Naive thymus-derived CD8-positive, alpha-beta T cell (primary cell): ENCODE results near the gene TMEM164. TPM values are rescaled to one million over a fixed set of nuclear protein-coding genes. Genes with fewer than 3 reads are reported as not detected.
A peak's percentile ranks its signal among the peaks of the same experiment; 100 is the strongest.

Experiments used
- ATAC-seq, 2 donors: fragments of 150-1000 bp; cut with Tn5 transposase in 1 of 2; sonication (Bioruptor Pico), chemical (Tn5 transposase) in 1 of 2; 1 replicate in 1 of 2; 2 replicates in 1 of 2; pipeline ENCODE4 v1.10.0; 2021; ENCODE audit warnings: mild to moderate bottlenecking in 2 of 2, moderate library complexity in 2 of 2
- POLR2A ChIA-PET: fragments of 350-600 bp; sonication (Branson Sonifier 250); formaldehyde crosslinking; loops from one replicate; lab custom pipeline; 2021; ENCODE audit warnings: antibody characterized with exemption; lab: Charles Lee
- DNase-seq, 10 donors: peaks; one replicate each; pipeline versions ENCODE4 v3.0.0 to v3.0.0-alpha.2; 2020 to 2022
- H3K27ac Mint-ChIP-seq, 10 donors: one replicate each; pipeline ENCODE4 v1.8.0; 2020 to 2022; ENCODE audit warnings: mild to moderate bottlenecking in 10 of 10, mixed read lengths in 10 of 10, moderate library complexity in 4 of 10, inconsistent platforms in 1 of 10
- H3K27me3 Mint-ChIP-seq, 5 donors: one replicate each; pipeline ENCODE4 v1.8.0; 2021 to 2022; ENCODE audit warnings: mixed read lengths in 5 of 5
- H3K36me3 Mint-ChIP-seq, 3 donors: one replicate each; pipeline ENCODE4 v1.8.0; 2020 to 2022; ENCODE audit warnings: mixed read lengths in 3 of 3, mild to moderate bottlenecking in 2 of 3, inconsistent platforms in 1 of 3
- H3K4me1 Mint-ChIP-seq, 4 donors: one replicate each; pipeline ENCODE4 v1.8.0; 2021 to 2022; ENCODE audit warnings: mixed read lengths in 4 of 4
- H3K4me3 Mint-ChIP-seq, 10 donors: one replicate each; pipeline ENCODE4 v1.8.0; 2020 to 2022; ENCODE audit warnings: mild to moderate bottlenecking in 10 of 10, mixed read lengths in 10 of 10, moderate library complexity in 6 of 10, inconsistent platforms in 1 of 10
- H3K9me3 Mint-ChIP-seq, 9 donors: one replicate each; pipeline ENCODE4 v1.8.0; 2020 to 2022; ENCODE audit warnings: mixed read lengths in 9 of 9, mild to moderate bottlenecking in 3 of 9, inconsistent platforms in 1 of 9, moderate library complexity in 1 of 9
- polyA plus RNA-seq, 3 donors: library from polyadenylated mRNA; unstranded; fragments of 300-500 nt; fragmentation: Illumina TruSeq; gene quantifications; one replicate each; pipeline ENCODE4 v1.2.3, GENCODE V29; 2021
- total RNA-seq, 8 experiments: library from RNA in 2 of 8; stranded (reverse) in 2 of 8; gene quantifications; one replicate each; pipeline ENCODE4 v1.2.3 and lab custom pipeline; 2021 to 2026

The TMEM164 gene
- total and polyA plus RNA-seq, 5 experiments from 2014 or later: 0.66 to 18.3 (median 1.4) TPM

DNA sequence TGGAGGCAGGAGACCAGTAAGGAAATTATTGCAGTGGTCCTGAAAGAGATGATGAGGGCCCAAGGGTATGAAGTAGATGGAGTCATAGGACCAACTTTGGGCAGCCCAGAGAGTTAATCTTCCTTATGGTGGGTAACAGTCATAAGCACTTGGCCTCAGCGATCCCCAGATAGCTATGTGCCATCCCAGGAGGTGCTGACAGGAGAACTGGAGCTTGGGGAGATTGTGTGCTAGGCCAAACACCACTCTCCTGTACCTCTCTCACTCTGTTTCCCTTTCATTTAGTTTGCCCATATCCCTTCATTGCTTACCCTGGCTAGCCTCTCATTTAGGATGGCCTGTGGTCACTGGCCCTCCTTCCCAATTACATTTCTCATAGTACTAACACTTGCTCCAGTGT is 60.0 kb downstream of the TMEM164 start:
- POLR2A ChIA-PET: no interaction called here
- peaks cover 0 to 21% (median 7%) of the 10 kb centered on the region in 3 donors for H3K36me3 Mint-ChIP-seq
- H3K4me1 Mint-ChIP-seq: peaks cover 6 to 13% (median 9%) of the 10 kb centered on the region in 4 donors
- ATAC-seq: no peak
- H3K9me3 Mint-ChIP-seq: no peaks in the 10 kb centered on the region
- peak overlapping the region in 3 of 10 donors; percentile 18 to 69 (median 22) for H3K27ac Mint-ChIP-seq
- DNase-seq: no peak
- H3K27me3 Mint-ChIP-seq: no peaks in the 10 kb centered on the region
- H3K4me3 Mint-ChIP-seq: no peak overlapping the region

DNA sequence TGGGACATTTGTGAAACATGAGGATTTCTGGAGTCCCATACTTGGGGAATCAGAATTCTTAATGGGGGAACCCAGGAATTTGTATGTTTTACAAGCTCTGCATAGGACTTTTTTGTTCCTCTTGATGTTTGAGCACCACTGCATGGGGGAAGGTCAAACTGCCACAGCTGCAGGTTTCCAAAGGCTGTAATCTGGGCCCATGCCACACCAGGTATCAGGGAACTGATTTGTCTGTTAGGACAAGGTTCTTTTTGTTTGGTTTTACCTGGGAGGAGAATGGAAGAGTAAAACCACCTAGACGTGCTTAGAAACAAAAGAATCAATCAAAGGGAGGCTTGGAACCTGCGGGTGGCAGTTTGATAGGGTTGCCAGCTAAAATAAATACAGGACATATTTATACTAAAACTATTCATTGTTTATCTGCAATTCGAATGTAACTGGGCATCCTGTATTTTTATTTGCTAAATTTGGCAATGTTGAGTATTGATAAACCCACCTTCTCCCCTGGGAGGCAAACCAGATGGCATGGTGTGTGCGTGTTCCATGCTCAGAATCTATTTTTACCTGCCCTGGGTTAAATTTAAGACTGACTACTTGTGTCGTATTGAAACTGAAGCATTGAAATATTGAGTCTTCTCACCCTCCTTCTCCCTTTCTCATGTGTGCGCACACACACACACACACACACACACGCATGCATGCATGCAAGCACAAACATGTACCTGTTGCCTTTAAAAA is 63.7 kb downstream of the TMEM164 start:
- Mint-ChIP-seq H3K4me1 (peaks cover 6 to 13% (median 7%) of the 10 kb centered on the region in 4 donors), H3K27ac (peak overlapping the region in 1 of 10 donors; percentile 79), H3K9me3 (no peaks in the 10 kb centered on the region), H3K27me3 (no peaks in the 10 kb centered on the region), H3K36me3 (peaks cover 0 to 34% (median 6%) of the 10 kb centered on the region in 3 donors), H3K4me3 (no peak overlapping the region)
- DNase-seq: no peak
- no peak for ATAC-seq
- POLR2A ChIA-PET: no interaction called here

DNA sequence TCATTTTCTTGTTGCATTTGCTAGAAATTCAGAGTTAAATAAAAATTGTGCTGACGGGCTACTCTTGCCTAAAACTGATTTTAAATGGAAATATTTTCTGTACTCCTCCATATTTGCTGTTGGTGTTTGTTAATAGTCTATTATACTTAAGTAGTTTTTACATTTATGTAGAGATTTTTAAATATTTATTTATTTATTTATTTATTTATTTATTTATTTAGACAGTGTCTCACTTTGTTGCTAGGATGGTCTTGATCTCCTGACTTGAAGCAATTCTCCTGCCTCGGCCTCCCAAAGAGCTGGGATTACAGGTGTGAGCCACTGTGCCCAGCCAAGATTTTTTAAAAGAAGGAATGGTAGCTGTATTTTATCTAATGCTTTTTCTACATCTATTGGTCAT is 68.1 kb downstream of the TMEM164 start:
- Mint-ChIP-seq H3K9me3 (peaks cover 0 to 8% (median 0%) of the 10 kb centered on the region in 9 donors), H3K36me3 (peaks cover 5 to 54% (median 30%) of the 10 kb centered on the region in 3 donors), H3K27ac (no peak overlapping the region), H3K4me3 (no peak overlapping the region), H3K27me3 (no peaks in the 10 kb centered on the region), H3K4me1 (peaks cover 0 to 2% (median under 1%) of the 10 kb centered on the region in 4 donors)
- ATAC-seq (no peak), DNase-seq (no peak)
- POLR2A ChIA-PET: no interaction called here

DNA sequence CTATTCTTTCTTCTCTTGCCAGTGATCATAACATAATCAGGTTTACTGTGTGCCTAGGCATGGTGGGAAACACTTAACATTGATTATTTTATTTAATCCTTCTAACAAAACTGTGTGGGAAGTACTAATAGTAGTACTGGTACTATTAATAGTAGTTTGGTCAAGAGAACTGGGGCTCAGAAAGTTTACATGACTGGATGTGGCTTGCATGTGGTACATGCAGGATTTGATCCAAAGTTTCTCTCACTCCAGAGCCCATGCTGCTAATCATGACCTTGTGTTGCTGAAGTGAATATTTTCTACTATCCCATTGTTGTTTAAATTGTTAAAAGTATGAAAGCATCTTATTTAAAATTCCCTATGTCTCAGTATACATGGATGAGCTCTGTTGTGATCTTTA is 78.4 kb downstream of the TMEM164 start:
- H3K27me3 Mint-ChIP-seq: no peaks in the 10 kb centered on the region
- peaks cover 4 to 12% (median 10%) of the 10 kb centered on the region in 4 donors for H3K4me1 Mint-ChIP-seq
- peaks cover 4 to 24% (median 7%) of the 10 kb centered on the region in 3 donors for H3K36me3 Mint-ChIP-seq

DNA sequence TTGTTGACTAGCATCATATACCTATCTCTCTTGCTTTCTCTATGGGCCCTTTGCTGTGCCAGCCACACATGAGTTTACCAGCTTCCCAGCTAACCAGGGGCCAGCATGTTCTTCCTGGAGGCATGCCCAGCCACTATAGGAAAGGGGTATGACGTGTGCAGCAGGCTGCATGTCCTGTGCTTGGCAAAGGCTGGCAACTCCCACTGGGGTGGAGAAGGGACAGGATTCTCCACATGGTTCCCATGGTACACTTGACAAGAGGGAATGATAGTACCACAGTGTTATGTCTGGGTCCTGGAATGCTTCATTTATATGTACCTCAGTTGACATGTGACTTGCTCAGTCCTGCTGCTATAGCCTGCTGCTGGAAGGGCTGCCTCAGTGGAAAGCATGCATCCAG is 78.8 kb downstream of the TMEM164 start:
- POLR2A ChIA-PET: no interaction called here

More for the DNA sequence above, 78.4 kb downstream of the TMEM164 start:
- Mint-ChIP-seq H3K4me3 (no peak overlapping the region), H3K9me3 (peaks cover 0 to 4% (median 0%) of the 10 kb centered on the region in 9 donors), H3K27ac (peak overlapping the region in 1 of 10 donors; percentile 57)
- ATAC-seq (no peak), DNase-seq (no peak)
- POLR2A ChIA-PET: no interaction called here

DNA sequence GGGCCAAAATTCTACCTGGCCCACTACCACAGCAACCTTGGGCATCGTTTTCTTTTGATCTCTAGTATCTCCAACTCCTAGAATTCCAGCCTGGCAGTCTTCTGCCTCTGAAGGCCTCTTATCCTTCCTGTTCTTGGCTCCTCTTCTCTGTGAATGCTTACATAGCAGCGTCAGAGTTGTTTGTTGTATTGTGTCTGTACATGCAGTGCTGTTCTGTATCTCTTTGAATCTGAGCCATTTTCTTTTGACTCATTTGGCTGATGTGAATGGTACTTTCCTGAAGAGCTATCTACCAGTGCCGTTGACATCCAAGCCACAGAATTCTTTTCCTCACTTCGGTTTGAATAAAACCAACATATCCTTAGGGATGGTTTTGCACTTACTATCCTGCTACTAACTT is 79.2 kb downstream of the TMEM164 start:
- Mint-ChIP-seq H3K27ac (no peak overlapping the region), H3K4me1 (peaks cover 7 to 18% (median 16%) of the 10 kb centered on the region in 4 donors), H3K4me3 (no peak overlapping the region), H3K36me3 (peaks cover 0 to 18% (median 3%) of the 10 kb centered on the region in 3 donors), H3K27me3 (no peaks in the 10 kb centered on the region), H3K9me3 (no peaks in the 10 kb centered on the region)
- POLR2A ChIA-PET: no interaction called here
- ATAC-seq (no peak), DNase-seq (no peak)

More for the DNA sequence above, 78.8 kb downstream of the TMEM164 start:
- H3K9me3 Mint-ChIP-seq: peaks cover 0 to under 1% (median 0%) of the 10 kb centered on the region in 9 donors
- no peak for DNase-seq
- peaks cover under 1 to 21% (median 3%) of the 10 kb centered on the region in 3 donors for H3K36me3 Mint-ChIP-seq
- H3K27me3 Mint-ChIP-seq: no peaks in the 10 kb centered on the region
- H3K27ac Mint-ChIP-seq: peak overlapping the region in 2 of 10 donors; percentile 40 to 57
- H3K4me1 Mint-ChIP-seq: peaks cover 7 to 14% (median 13%) of the 10 kb centered on the region in 4 donors
- no peak overlapping the region for H3K4me3 Mint-ChIP-seq
- no peak for ATAC-seq

DNA sequence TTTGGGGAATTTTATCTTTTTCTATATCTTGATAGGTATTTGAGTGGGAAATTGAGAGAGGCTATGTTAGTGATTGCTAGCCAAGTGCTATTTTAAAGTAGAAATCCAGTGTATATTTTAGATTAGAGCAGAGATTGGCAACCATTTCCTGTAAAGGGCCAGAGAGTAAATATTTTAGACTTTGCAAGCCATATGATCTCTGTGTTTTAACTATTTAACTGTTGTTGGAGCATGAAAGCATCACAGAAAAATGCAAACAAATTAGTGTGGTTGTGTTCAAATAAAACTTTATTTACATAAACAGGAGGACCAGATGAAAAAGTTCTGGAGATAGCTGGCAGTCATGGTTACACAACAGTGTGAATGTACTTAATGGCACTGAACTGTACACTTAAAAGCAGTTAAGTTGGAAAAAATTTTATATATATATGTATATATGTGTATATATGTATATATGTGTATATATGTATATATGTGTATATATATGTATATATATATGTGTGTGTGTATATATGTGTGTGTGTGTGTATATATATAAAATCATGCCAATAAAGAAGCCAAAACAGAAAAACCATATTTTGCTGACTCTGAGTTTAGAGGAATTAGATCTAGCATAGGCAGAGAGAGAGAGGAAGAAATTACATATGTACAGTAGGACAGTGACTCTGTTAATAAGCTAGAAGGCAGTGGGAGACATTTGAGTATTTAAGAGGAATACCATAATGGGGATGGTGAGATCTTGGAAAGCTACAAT is 83.4 kb downstream of the TMEM164 start:
- DNase-seq: no peak
- peaks cover 0 to 6% (median 1%) of the 10 kb centered on the region in 3 donors for H3K36me3 Mint-ChIP-seq
- no peaks in the 10 kb centered on the region for H3K9me3 Mint-ChIP-seq
- POLR2A ChIA-PET: no interaction called here
- H3K4me1 Mint-ChIP-seq: peaks cover 10 to 43% (median 36%) of the 10 kb centered on the region in 4 donors
- no peak overlapping the region for H3K4me3 Mint-ChIP-seq
- H3K27me3 Mint-ChIP-seq: no peaks in the 10 kb centered on the region
- ATAC-seq: no peak
- peak overlapping the region in 3 of 10 donors; percentile 36 to 49 (median 38) for H3K27ac Mint-ChIP-seq

DNA sequence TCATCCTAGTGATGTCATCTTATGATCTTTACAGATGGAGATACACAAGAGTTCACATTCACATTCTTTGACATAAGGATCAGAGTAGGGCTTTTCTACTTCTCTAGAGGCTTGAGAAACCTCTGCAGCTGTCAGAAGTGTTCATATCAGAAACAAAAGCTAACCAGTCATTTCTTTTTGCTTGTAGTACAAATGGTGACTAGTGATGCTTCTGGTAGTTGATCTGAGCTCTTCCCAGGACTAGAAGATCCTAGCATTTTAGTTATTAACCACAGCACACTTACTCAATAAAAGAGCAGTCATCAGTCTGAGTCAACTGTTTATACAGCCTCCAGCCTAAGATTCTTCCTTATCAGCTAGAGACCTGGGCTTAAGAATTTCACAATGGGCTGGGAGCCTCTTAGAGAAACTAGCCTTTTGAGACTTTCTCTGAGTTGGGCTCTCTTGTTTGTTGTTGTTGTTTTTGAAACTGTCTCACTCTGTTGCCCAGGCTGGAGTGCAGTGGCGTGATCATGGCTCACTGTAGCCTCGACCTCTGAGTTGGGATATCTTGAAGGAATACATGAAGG is 84.1 kb downstream of the TMEM164 start:
- Mint-ChIP-seq H3K4me3 (no peak overlapping the region), H3K27ac (peak overlapping the region in 4 of 10 donors; percentile 33 to 49 (median 40)), H3K4me1 (peaks cover 8 to 43% (median 36%) of the 10 kb centered on the region in 4 donors), H3K9me3 (no peaks in the 10 kb centered on the region), H3K27me3 (no peaks in the 10 kb centered on the region), H3K36me3 (peaks cover 0 to 6% (median 1%) of the 10 kb centered on the region in 3 donors)
- DNase-seq (no peak), ATAC-seq (no peak)
- POLR2A ChIA-PET: no interaction called here

DNA sequence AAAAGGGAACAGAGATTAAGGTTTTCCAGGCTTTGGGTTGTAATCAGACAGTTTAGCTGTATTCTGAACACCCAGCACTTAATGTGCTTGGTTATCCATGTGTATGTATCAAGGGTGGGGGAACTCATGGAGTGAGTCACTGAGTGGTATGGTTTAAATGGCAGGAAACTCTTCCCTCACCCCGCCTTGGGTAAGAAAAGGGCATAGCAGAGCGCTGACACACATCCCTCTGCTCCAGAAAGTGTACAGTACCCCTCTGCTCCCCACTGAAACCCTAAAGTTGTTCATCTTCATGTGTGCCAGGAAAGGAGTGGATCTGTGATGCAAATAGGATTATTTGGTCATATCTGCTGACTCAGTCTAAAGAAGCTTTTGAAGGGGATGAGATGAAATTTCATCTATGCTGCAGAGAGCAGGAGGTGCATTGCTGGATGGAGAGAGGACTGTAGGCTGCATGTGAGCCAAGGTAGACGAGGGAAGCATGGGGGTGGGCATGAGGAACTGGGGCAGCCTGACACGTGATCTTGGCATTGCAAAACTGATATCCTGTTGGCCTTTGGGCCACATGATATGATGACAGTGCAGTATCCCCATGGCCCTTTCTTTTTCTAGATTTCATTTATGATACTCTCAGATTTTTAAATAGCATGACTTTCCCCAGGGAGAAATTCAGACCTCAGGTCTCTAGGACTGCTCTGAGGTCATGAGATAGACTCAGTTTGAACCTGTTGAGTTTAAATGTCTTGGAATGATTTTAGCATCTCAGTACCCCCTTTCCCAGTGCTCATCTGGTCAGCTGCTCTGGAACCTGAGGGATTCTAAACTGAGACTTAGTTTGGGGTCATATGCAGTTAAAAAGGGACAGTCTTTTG is 84.8 kb downstream of the TMEM164 start:
- Mint-ChIP-seq H3K27me3 (no peaks in the 10 kb centered on the region), H3K4me1 (peaks cover 9 to 48% (median 36%) of the 10 kb centered on the region in 4 donors), H3K27ac (peak overlapping the region in 6 of 10 donors; percentile 24 to 54 (median 40)), H3K36me3 (peaks cover 0 to 7% (median 3%) of the 10 kb centered on the region in 3 donors), H3K4me3 (no peak overlapping the region), H3K9me3 (no peaks in the 10 kb centered on the region)
- no peak for DNase-seq
- ATAC-seq: no peak
- POLR2A ChIA-PET: no interaction called here

DNA sequence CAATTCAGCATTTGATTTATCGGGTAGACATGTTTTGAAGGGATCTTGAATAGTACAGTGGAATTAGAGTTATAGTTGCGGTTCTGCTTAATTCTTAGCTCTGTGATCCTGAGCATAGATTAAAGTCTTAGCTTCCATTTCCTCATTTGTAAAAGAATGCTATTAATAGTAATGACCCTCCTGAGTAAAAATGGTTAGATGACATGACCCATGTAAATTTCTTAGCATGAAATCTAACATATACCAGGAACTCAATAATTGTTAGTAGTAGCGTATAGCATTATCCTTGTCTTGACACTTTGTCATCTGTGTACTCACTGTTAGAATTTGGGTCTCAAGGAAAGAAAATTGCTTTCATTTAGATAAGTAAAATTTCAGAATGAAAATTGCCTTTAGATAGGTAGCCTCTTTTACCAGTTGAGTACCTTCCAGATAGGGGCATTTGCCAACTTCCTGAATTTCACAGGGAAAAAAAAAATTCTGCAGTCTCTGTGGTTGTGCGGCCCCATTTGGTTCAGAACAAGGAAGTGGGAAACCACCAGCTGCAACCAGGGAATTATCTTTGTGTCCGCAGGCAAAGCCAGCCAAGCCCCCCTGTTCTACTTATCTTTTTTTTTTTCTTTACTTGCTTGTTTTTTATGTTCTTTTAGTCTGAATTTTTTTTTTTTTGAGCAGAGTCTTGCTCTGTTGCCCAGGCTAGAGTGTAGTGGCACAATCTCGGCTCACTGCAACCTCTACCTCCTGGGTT is 86.9 kb downstream of the TMEM164 start:
- DNase-seq: no peak
- H3K9me3 Mint-ChIP-seq: peaks cover 0 to 4% (median 0%) of the 10 kb centered on the region in 9 donors
- H3K27ac Mint-ChIP-seq: peak overlapping the region in 1 of 10 donors; percentile 67
- H3K36me3 Mint-ChIP-seq: peaks cover 0 to 14% (median 10%) of the 10 kb centered on the region in 3 donors
- H3K27me3 Mint-ChIP-seq: no peaks in the 10 kb centered on the region
- ATAC-seq: no peak
- H3K4me1 Mint-ChIP-seq: peaks cover 9 to 48% (median 40%) of the 10 kb centered on the region in 4 donors
- no peak overlapping the region for H3K4me3 Mint-ChIP-seq
- POLR2A ChIA-PET: no interaction called here

DNA sequence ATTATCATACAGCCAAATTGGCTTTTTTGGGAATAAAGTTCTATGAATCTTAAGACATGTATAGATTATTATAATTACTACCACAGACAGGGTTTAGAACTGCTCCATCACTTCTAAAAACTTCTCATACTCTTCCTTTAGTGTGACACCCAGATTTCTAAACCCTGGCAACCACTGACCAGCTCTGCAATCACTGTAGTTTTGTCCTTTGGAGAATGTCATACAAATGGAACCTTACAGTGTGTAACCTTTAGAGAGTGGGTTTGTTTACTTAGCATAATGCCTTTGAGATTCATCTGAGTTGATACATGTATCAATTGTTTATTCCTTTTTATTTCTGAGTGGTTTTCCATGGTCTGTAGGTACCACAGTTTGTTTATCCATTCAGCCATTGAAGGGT is 95.0 kb downstream of the TMEM164 start:
- Mint-ChIP-seq H3K4me3 (no peak overlapping the region), H3K27ac (peak overlapping the region in 1 of 10 donors; percentile 44), H3K27me3 (no peaks in the 10 kb centered on the region), H3K9me3 (peaks cover 0 to 4% (median 0%) of the 10 kb centered on the region in 9 donors), H3K36me3 (peaks cover 4 to 25% (median 24%) of the 10 kb centered on the region in 3 donors), H3K4me1 (peaks cover 0 to 7% (median 2%) of the 10 kb centered on the region in 4 donors)
- ATAC-seq (no peak), DNase-seq (no peak)
- POLR2A ChIA-PET: no interaction called here
